ENCODE results near the gene CDH11.

The CDH11 gene

GRCh38 chr16:65062736-65063583, 58.9 kb downstream of the CDH11 start:
- TF ChIP-seq CTCF (IDR thresholded peaks at IDR 0.05; ENCODE audit: low read depth, low read length): no peak

GRCh38 chr16:65061935-65062518, 59.8 kb downstream of the CDH11 start:
- DNase-seq (ENCODE audit: extremely low read depth, low read depth): no peak
- TF ChIP-seq CTCF (IDR thresholded peaks at IDR 0.05; ENCODE audit: low read depth, low read length): no peak

More at GRCh38 chr16:65062736-65063583, 58.9 kb downstream of the CDH11 start:
- no peak for DNase-seq (ENCODE audit: extremely low read depth, low read depth)

GRCh38 chr16:65061263-65061662, 60.6 kb downstream of the CDH11 start:
- DNase-seq (ENCODE audit: extremely low read depth, low read depth): no peak
- no peak for TF ChIP-seq CTCF (IDR thresholded peaks at IDR 0.05; ENCODE audit: low read depth, low read length)

GRCh38 chr16:65059406-65059980, 62.4 kb downstream of the CDH11 start:
- DNase-seq (ENCODE audit: extremely low read depth, low read depth): no peak
- TF ChIP-seq CTCF (IDR thresholded peaks at IDR 0.05; ENCODE audit: low read depth, low read length): no peak

- TF ChIP-seq CTCF (IDR thresholded peaks at IDR 0.05; ENCODE audit: low read depth, low read length): no peak
- no peak for DNase-seq (ENCODE audit: extremely low read depth, low read depth)
Observed at GRCh38 chr16:65057184-65057583, 64.7 kb downstream of the CDH11 start.

- no peak for DNase-seq (ENCODE audit: extremely low read depth, low read depth)
- no peak for TF ChIP-seq CTCF (IDR thresholded peaks at IDR 0.05; ENCODE audit: low read depth, low read length)
Observed at GRCh38 chr16:65054457-65054856, 67.4 kb downstream of the CDH11 start.

- no peak for TF ChIP-seq CTCF (IDR thresholded peaks at IDR 0.05; ENCODE audit: low read depth, low read length)
- no peak for DNase-seq (ENCODE audit: extremely low read depth, low read depth)
Observed at GRCh38 chr16:65049679-65050078, 72.2 kb downstream of the CDH11 start.

Measured in AG09319 (cell line).